WTC11 (cell line): Measurements from ENCODE around the gene GRIK2. TPM values are rescaled to one million over a fixed set of nuclear protein-coding genes. Genes with fewer than 3 reads are reported as not detected.

Experiments used
- ATAC-seq: fragments of 200-7000 bp; cut with Tn5 transposase; 2 replicates; pipeline ENCODE4 v1.10.0; 2021; ENCODE audit warnings: mild to moderate bottlenecking, moderate library complexity
- CTCF ChIA-PET: fragments of 300-600 bp; sonication (Branson Sonifier 250); formaldehyde crosslinking; loops from one replicate; lab custom pipeline; 2021; ENCODE audit warnings: antibody characterized with exemption; lab: Charles Lee
- POLR2A ChIA-PET: fragments of 350-600 bp; sonication (Branson Sonifier 250); formaldehyde crosslinking; loops from one replicate; lab custom pipeline; 2021; ENCODE audit warnings: antibody characterized with exemption; lab: Charles Lee
- DNase-seq: peaks from one replicate; pipeline ENCODE4 v3.0.0; 2021; ENCODE audit warnings: low spot score
- H3K27ac Mint-ChIP-seq: 2 replicates; pipeline ENCODE4 v1.8.0; 2021; ENCODE audit warnings: mixed read lengths
- H3K27me3 Mint-ChIP-seq: 2 replicates; pipeline ENCODE4 v1.8.0; 2021; ENCODE audit warnings: low read depth, mild to moderate bottlenecking, moderate library complexity, mixed read lengths
- H3K36me3 Mint-ChIP-seq: 2 replicates; pipeline ENCODE4 v1.8.0; 2021; ENCODE audit warnings: mixed read lengths
- H3K4me1 Mint-ChIP-seq: 2 replicates; pipeline ENCODE4 v1.8.0; 2022; ENCODE audit warnings: mixed read lengths
- H3K4me3 Mint-ChIP-seq: 2 replicates; pipeline ENCODE4 v1.8.0; 2021; ENCODE audit warnings: mild to moderate bottlenecking, moderate library complexity, mixed read lengths
- H3K9me3 Mint-ChIP-seq: 2 replicates; pipeline ENCODE4 v1.8.0; 2021; ENCODE audit warnings: mixed read lengths
- ATF1 ChIP-seq: sonication (generic); formaldehyde crosslinking; IDR thresholded peaks from 2 replicates; pipeline ENCODE4 v1.8.1; 2023; ENCODE audit warnings: mild to moderate bottlenecking, moderate library complexity, missing genetic modification reagents
- ESRRA ChIP-seq: sonication (generic); formaldehyde crosslinking; IDR thresholded peaks from 2 replicates; pipeline ENCODE4 v1.8.1; 2022; ENCODE audit warnings: mild to moderate bottlenecking, missing genetic modification reagents, borderline replicate concordance
- ETV6 ChIP-seq: sonication (generic); formaldehyde crosslinking; IDR thresholded peaks from 2 replicates; pipeline ENCODE4 v1.8.1; 2022; ENCODE audit warnings: mild to moderate bottlenecking, missing genetic modification reagents
- GRHL2 ChIP-seq: fragments of 250-450 bp; sonication (Bioruptor Pico); IDR thresholded peaks from 2 replicates; pipeline ENCODE4 v1.8.0; 2022; ENCODE audit warnings: mild to moderate bottlenecking, moderate library complexity; ENCODE audit not compliant: insufficient replicate concordance, severe bottlenecking
- JAZF1 ChIP-seq: fragments of 250-450 bp; sonication (Bioruptor Pico); IDR thresholded peaks from 2 replicates; pipeline ENCODE4 v1.9.0; 2021; ENCODE audit warnings: moderate library complexity, mild to moderate bottlenecking, inconsistent platforms
- MYBL2 ChIP-seq: sonication (generic); formaldehyde crosslinking; IDR thresholded peaks from 2 replicates; pipeline ENCODE4 v1.8.1; 2023; ENCODE audit warnings: mild to moderate bottlenecking, moderate library complexity, missing genetic modification reagents
- NFE2L1 ChIP-seq: sonication (generic); formaldehyde crosslinking; IDR thresholded peaks from 2 replicates; pipeline ENCODE4 v1.8.1; 2023; ENCODE audit warnings: missing genetic modification reagents
- NFYB ChIP-seq: sonication (generic); formaldehyde crosslinking; conservative IDR thresholded peaks from 2 replicates; pipeline ENCODE4 v1.8.0; 2022; ENCODE audit warnings: low read depth, missing genetic modification reagents
- NR1H2 ChIP-seq: sonication (generic); formaldehyde crosslinking; IDR thresholded peaks from 2 replicates; pipeline ENCODE4 v1.9.0; 2021; ENCODE audit warnings: mild to moderate bottlenecking, moderate library complexity, missing genetic modification reagents
- NR3C1 ChIP-seq: sonication (generic); formaldehyde crosslinking; conservative IDR thresholded peaks from 2 replicates; pipeline ENCODE4 v1.8.1; 2023; ENCODE audit warnings: low read depth, mild to moderate bottlenecking, missing genetic modification reagents
- RELA ChIP-seq: sonication (generic); formaldehyde crosslinking; IDR thresholded peaks from 2 replicates; pipeline ENCODE4 v1.8.1; 2022; ENCODE audit warnings: missing genetic modification reagents, mild to moderate bottlenecking, borderline replicate concordance
- RORB ChIP-seq: fragments of 250-450 bp; sonication (Bioruptor Pico); IDR thresholded peaks from 2 replicates; pipeline ENCODE4 v1.9.0; 2021; ENCODE audit warnings: mild to moderate bottlenecking
- SMAD4 ChIP-seq: sonication (generic); formaldehyde crosslinking; IDR thresholded peaks from 2 replicates; pipeline ENCODE4 v1.8.0; 2022; ENCODE audit warnings: mild to moderate bottlenecking, missing genetic modification reagents
- STAT6 ChIP-seq: sonication (generic); formaldehyde crosslinking; conservative IDR thresholded peaks from 2 replicates; pipeline ENCODE4 v1.8.1; 2023; ENCODE audit warnings: mild to moderate bottlenecking, low read depth, missing genetic modification reagents, moderate library complexity
- TCF7 ChIP-seq: sonication (generic); formaldehyde crosslinking; IDR thresholded peaks from 2 replicates; pipeline ENCODE4 v1.8.0; 2022; ENCODE audit warnings: mild to moderate bottlenecking, low read depth, missing genetic modification reagents, moderate library complexity
- TP53 ChIP-seq: sonication (generic); formaldehyde crosslinking; IDR thresholded peaks from 2 replicates; pipeline ENCODE4 v1.8.1; 2023; ENCODE audit warnings: mild to moderate bottlenecking, missing genetic modification reagents
- USF2 ChIP-seq: sonication (generic); formaldehyde crosslinking; IDR thresholded peaks from 2 replicates; pipeline ENCODE4 v1.8.1; 2023; ENCODE audit warnings: mild to moderate bottlenecking, missing genetic modification reagents, moderate library complexity
- ZBTB21 ChIP-seq: sonication (generic); formaldehyde crosslinking; IDR thresholded peaks from 2 replicates; pipeline ENCODE4 v1.8.1; 2023; ENCODE audit warnings: mild to moderate bottlenecking, missing genetic modification reagents, borderline replicate concordance
- ZNF121 ChIP-seq: sonication (generic); formaldehyde crosslinking; IDR thresholded peaks from 2 replicates; pipeline ENCODE4 v1.8.0; 2023; ENCODE audit warnings: missing genetic modification reagents
- ZNF219 ChIP-seq: sonication (generic); formaldehyde crosslinking; IDR thresholded peaks from 2 replicates; pipeline ENCODE4 v1.8.0; 2023; ENCODE audit warnings: missing genetic modification reagents, mild to moderate bottlenecking, borderline replicate concordance
- ZNF317 ChIP-seq: sonication (generic); formaldehyde crosslinking; IDR thresholded peaks from 2 replicates; pipeline ENCODE4 v1.8.1; 2023; ENCODE audit warnings: low read depth, mild to moderate bottlenecking, moderate library complexity, missing genetic modification reagents, borderline replicate concordance
- ZNF532 ChIP-seq: fragments of 250-450 bp; sonication (Bioruptor Pico); IDR thresholded peaks from 2 replicates; pipeline ENCODE4 v1.9.0; 2021; ENCODE audit warnings: mild to moderate bottlenecking, borderline replicate concordance
- total RNA-seq: library from RNA; stranded (reverse); gene quantifications from 3 replicates; pipeline ENCODE4 v1.2.3, GENCODE V29; 2021
- TF ChIP-seq, protein P1 (sequence below): sonication (generic); formaldehyde crosslinking; IDR thresholded peaks from 2 replicates; pipeline ENCODE4 v1.8.0; 2022; ENCODE audit warnings: mild to moderate bottlenecking, missing genetic modification reagents
- TF ChIP-seq, protein P2 (sequence below): sonication (generic); formaldehyde crosslinking; IDR thresholded peaks from 2 replicates; pipeline ENCODE4 v1.8.1; 2022; ENCODE audit warnings: missing genetic modification reagents, borderline replicate concordance

The GRIK2 gene
- total RNA-seq, 1 experiment from 2014 or later = 2.7 TPM

DNA sequence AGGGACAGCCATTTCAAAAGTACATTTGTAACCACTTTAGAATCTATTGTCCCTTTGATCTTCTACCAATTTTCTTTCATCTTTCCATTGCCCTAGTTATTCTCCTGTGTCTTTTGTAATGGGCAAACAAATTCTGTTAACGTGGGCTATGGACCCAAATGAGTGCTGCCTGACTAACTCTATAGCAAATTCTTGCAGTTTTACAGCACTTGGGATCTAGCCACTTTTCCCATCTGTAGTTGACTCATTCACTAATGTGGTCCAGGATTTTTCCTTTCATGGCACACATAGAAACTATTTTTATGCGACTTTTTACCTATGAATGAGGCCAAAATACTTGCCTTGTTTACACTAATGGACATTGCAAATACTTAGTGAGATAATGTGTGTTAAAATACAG, 52.0 kb downstream of the GRIK2 start (continued):
- TF ChIP-seq ZBTB21 (no peak), MYBL2 (CRISPR knock-in tag) (no peak), ZNF121 (CRISPR knock-in tag) (no peak), GRHL2 (CRISPR knock-in tag) (no peak), NFE2L1 (CRISPR knock-in tag) (no peak)
- TF ChIP-seq, protein P1, sequence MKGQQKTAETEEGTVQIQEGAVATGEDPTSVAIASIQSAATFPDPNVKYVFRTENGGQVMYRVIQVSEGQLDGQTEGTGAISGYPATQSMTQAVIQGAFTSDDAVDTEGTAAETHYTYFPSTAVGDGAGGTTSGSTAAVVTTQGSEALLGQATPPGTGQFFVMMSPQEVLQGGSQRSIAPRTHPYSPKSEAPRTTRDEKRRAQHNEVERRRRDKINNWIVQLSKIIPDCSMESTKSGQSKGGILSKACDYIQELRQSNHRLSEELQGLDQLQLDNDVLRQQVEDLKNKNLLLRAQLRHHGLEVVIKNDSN (CRISPR knock-in tag) = no peak

DNA sequence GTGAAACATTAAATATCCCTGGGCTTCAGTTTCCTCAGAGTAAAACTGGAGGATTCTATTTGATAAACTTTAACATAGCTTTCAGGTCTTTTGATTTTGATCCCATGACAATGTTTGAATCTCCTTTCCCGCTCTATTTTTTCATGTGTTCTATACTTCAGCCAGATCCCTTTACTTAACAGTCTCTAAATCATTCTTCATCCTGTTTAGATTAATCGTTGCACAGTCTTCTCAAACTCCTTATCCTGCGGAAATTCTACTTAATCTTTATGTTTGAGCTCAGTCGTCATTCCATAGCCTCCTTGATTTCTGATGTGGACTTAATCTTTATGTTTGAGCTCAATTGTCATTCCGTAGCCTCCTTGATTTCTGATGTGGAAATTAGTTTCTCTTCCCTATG, 57.4 kb downstream of the GRIK2 start:
- ATAC-seq (no peak), DNase-seq (no peak)
- TF ChIP-seq GRHL2 (CRISPR knock-in tag) = no peak
- no peak for TF ChIP-seq RORB (CRISPR knock-in tag)
- TF ChIP-seq TCF7 (CRISPR knock-in tag) = no peak
- TF ChIP-seq RELA (CRISPR knock-in tag) = no peak
- no peak for TF ChIP-seq ATF1
- TF ChIP-seq, protein P2, sequence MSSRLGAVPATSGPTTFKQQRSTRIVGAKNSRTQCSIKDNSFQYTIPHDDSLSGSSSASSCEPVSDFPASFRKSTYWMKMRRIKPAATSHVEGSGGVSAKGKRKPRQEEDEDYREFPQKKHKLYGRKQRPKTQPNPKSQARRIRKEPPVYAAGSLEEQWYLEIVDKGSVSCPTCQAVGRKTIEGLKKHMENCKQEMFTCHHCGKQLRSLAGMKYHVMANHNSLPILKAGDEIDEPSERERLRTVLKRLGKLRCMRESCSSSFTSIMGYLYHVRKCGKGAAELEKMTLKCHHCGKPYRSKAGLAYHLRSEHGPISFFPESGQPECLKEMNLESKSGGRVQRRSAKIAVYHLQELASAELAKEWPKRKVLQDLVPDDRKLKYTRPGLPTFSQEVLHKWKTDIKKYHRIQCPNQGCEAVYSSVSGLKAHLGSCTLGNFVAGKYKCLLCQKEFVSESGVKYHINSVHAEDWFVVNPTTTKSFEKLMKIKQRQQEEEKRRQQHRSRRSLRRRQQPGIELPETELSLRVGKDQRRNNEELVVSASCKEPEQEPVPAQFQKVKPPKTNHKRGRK (CRISPR knock-in tag) = no peak
- TF ChIP-seq NFYB (CRISPR knock-in tag) = no peak
- TF ChIP-seq ETV6 (CRISPR knock-in tag) = no peak
- TF ChIP-seq ESRRA (CRISPR knock-in tag) = no peak
- no peak for TF ChIP-seq USF2
- no peak for TF ChIP-seq STAT6 (CRISPR knock-in tag)
- TF ChIP-seq JAZF1 (CRISPR knock-in tag) = no peak
- TF ChIP-seq ZNF317 = no peak
- TF ChIP-seq TP53 = no peak
- no peaks in the 10 kb centered on the region for H3K9me3 Mint-ChIP-seq
- POLR2A ChIA-PET = no interaction called here
- no peak overlapping the region for H3K4me3 Mint-ChIP-seq
- no peaks in the 10 kb centered on the region for H3K27me3 Mint-ChIP-seq
- peaks cover 16% of the 10 kb centered on the region for H3K4me1 Mint-ChIP-seq
- CTCF ChIA-PET = no interaction called here
- H3K27ac Mint-ChIP-seq = no peak overlapping the region; the same call in 1 of the 2 replicates
- H3K36me3 Mint-ChIP-seq = no peaks in the 10 kb centered on the region

DNA sequence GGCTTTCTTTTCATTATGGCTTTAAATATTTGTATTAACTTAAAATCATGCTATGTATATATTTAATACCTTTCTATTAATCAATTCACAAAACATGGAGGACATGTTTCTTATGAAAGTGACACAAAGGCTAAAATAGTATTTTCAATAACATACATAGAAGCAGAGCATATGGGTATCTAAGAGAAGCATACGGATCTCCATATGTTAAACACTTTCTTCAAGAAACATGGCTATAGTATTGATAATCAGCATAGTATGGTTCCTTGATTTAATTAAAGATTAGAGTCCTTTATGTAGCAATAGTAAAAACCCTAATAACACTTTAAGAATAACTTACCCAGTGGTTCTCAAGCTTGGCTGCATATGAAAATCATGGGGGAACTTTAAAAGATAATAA, 58.5 kb downstream of the GRIK2 start:
- H3K9me3 Mint-ChIP-seq = no peaks in the 10 kb centered on the region
- POLR2A ChIA-PET = no interaction called here
- ATAC-seq (no peak), DNase-seq (no peak)
- no peak overlapping the region for H3K4me3 Mint-ChIP-seq
- CTCF ChIA-PET = no interaction called here
- no peaks in the 10 kb centered on the region for H3K27me3 Mint-ChIP-seq
- peaks cover 16% of the 10 kb centered on the region for H3K4me1 Mint-ChIP-seq
- H3K36me3 Mint-ChIP-seq = no peaks in the 10 kb centered on the region
- no peak overlapping the region for H3K27ac Mint-ChIP-seq
- TF ChIP-seq SMAD4 (CRISPR knock-in tag) (no peak), NR1H2 (CRISPR knock-in tag) (no peak), ZNF219 (CRISPR knock-in tag) (no peak), NR3C1 (CRISPR knock-in tag) (no peak), ZNF532 (CRISPR knock-in tag) (no peak)
